Left kidney (tissue), 2 donors: Measurements from ENCODE around the gene PAX3. TPM values are rescaled to one million over a fixed set of nuclear protein-coding genes. Genes with fewer than 3 reads are reported as not detected.

ENCODE experiments used
- DNase-seq: peaks from one replicate; pipeline ENCODE4 v3.0.0-alpha.2; 2013
- polyA plus RNA-seq: library from polyadenylated mRNA; unstranded; fragments of 120-200 nt; gene quantifications from one replicate; pipeline ENCODE4 v1.2.1, GENCODE V29; 2013; ENCODE audit not compliant: insufficient read length

Gene PAX3
- polyA plus RNA-seq, 1 donor = 0.12 TPM

- DNase-seq = no peak
Observed at GRCh38 chr2:222296911-222297599, 1.7 kb downstream of the PAX3 start.

- DNase-seq = no peak
Observed at GRCh38 chr2:222296311-222296741, 2.5 kb downstream of the PAX3 start.

GRCh38 chr2:222295368-222296062 is 3.3 kb downstream of the PAX3 start:
- no peak for DNase-seq

- no peak for DNase-seq
Observed at GRCh38 chr2:222294996-222295367, 3.8 kb downstream of the PAX3 start.

- DNase-seq = no peak
Observed at GRCh38 chr2:222293660-222294630, 4.9 kb downstream of the PAX3 start.

- no peak for DNase-seq
Observed at GRCh38 chr2:222292149-222293134, 6.4 kb downstream of the PAX3 start.

- no peak for DNase-seq
Observed at GRCh38 chr2:222291485-222291841, 7.3 kb downstream of the PAX3 start.

GRCh38 chr2:222290736-222291484 is 7.9 kb downstream of the PAX3 start:
- DNase-seq = no peak

GRCh38 chr2:222290401-222290735 is 8.4 kb downstream of the PAX3 start:
- no peak for DNase-seq

- DNase-seq = no peak
Observed at GRCh38 chr2:222289278-222290160, 9.3 kb downstream of the PAX3 start.

GRCh38 chr2:222288590-222289277 is 10.1 kb downstream of the PAX3 start:
- no peak for DNase-seq

- DNase-seq = no peak
Observed at GRCh38 chr2:222287862-222288479, 10.8 kb downstream of the PAX3 start.

GRCh38 chr2:222284466-222284865 is 14.3 kb downstream of the PAX3 start:
- DNase-seq = no peak

- no peak for DNase-seq
Observed at GRCh38 chr2:222283634-222284033, 15.2 kb downstream of the PAX3 start.

GRCh38 chr2:222281506-222281905 is 17.3 kb downstream of the PAX3 start:
- DNase-seq = no peak

- no peak for DNase-seq
Observed at GRCh38 chr2:222280795-222281194, 18.0 kb downstream of the PAX3 start.

GRCh38 chr2:222272446-222273015 is 26.3 kb downstream of the PAX3 start:
- no peak for DNase-seq

GRCh38 chr2:222271854-222272253 is 26.9 kb downstream of the PAX3 start:
- no peak for DNase-seq
